Epithelial cell of esophagus (primary cell): ENCODE data around the gene YAP1.
A peak's percentile ranks its signal among the peaks of the same experiment; 100 is the strongest.

Source experiments
- DNase-seq: peaks from one replicate; pipeline ENCODE4 v3.0.0; 2010; ENCODE audit warnings: low read depth
- H3K4me3 ChIP-seq: 2 replicates; pipeline ENCODE4 v1.5.1; 2011; ENCODE audit warnings: mild to moderate bottlenecking, low read length, control low read depth
- CTCF ChIP-seq: IDR thresholded peaks from 2 replicates; pipeline ENCODE4 v1.5.1; 2011; ENCODE audit warnings: low read depth, mild to moderate bottlenecking, low read length, control low read depth, inconsistent platforms; ENCODE audit not compliant: insufficient read depth; ENCODE audit errors: missing control alignments

The YAP1 gene

DNA sequence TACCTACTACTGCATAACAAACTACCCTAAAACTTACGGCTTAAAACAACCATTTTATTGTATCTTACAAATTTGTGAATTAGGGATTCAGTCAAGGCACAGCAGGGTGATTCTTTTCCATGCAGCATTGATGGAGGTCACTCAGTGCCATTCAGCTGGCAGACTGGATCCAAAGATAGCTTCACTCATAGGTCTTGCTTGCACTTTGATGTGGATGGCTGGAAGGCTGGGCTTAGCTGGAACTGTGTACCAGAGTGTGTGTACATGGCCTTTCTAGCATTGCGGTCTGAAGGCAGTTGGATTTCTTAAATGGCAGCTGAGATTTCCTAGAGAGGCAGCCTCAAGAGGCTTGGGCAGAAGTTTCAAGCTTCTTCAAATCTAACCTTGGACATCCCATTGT is 25.0 kb downstream of the YAP1 start:
- no peak for DNase-seq
- no peak overlapping the region for H3K4me3 ChIP-seq
- no peak for TF ChIP-seq CTCF

- no peak overlapping the region for H3K4me3 ChIP-seq
- DNase-seq = no peak
- TF ChIP-seq CTCF = no peak
Observed at GRCh38 chr11:102138223-102138622, 28.0 kb downstream of the YAP1 start.

GRCh38 chr11:102138670-102139069 is 28.4 kb downstream of the YAP1 start:
- no peak for TF ChIP-seq CTCF
- DNase-seq = peak; percentile 78
- H3K4me3 ChIP-seq = no peak overlapping the region

GRCh38 chr11:102139081-102139498 is 28.8 kb downstream of the YAP1 start:
- DNase-seq = peak; percentile 81
- no peak overlapping the region for H3K4me3 ChIP-seq
- TF ChIP-seq CTCF = no peak

- TF ChIP-seq CTCF = no peak
- DNase-seq = no peak
- no peak overlapping the region for H3K4me3 ChIP-seq
Observed at GRCh38 chr11:102142333-102142732, 32.1 kb downstream of the YAP1 start.

DNA sequence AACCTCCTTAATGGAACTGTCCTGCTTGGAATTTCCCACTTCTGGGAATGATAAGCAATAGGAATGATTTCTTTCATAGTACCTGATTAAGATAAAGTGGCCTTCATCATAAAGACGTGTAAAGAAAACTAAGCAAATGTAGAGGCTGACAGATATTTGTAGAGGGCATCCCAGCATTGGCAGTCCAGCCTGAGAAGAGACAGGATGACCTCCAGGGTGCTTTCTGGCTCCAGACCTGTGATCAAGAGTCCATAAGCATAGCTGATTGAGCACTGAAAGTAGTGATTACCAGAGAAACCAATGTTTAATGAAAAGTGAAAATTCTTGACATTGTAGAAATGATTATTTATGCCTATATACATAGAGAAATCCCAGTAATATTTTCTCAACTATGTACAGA is 33.6 kb downstream of the YAP1 start:
- no peak overlapping the region for H3K4me3 ChIP-seq
- TF ChIP-seq CTCF = no peak
- DNase-seq = no peak
